Hepatocyte (in vitro differentiated cells): ENCODE data around the gene BRIP1.

Experiments
- EZH2phosphoT487 ChIP-seq: fragments of 200-600 bp; sonication (generic); IDR thresholded peaks from one replicate; pipeline ENCODE4 v1.6.1; 2018; ENCODE audit warnings: antibody characterized with exemption, mild to moderate bottlenecking, low read depth, moderate library complexity; ENCODE audit not compliant: unreplicated experiment, severe bottlenecking
- TF ChIP-seq, protein P1 (sequence below): fragments of 200-600 bp; sonication (generic); IDR thresholded peaks from 2 replicates; pipeline ENCODE4 v1.5.1; 2016; ENCODE audit warnings: antibody characterized with exemption, mild to moderate bottlenecking; ENCODE audit not compliant: poor library complexity

DNA sequence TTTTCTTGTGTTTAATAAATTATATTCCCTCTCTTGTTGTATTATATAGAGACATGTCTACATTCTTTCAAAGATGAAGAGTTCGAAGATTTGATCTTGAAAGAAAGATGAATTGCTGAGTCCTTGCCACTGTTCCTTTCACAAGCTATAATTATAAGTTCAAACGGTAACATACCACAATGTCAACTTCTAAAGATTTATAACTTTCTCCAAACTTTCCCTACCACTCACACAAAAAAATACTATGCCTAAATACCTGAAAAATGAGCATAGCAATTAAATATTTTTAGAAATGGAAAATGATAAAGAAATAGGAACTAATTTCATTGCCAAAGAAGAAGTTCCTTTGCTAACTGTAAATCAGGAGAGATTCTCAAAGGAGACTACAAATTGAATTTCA is 50.6 kb downstream of the BRIP1 start:
- TF ChIP-seq, protein P1, sequence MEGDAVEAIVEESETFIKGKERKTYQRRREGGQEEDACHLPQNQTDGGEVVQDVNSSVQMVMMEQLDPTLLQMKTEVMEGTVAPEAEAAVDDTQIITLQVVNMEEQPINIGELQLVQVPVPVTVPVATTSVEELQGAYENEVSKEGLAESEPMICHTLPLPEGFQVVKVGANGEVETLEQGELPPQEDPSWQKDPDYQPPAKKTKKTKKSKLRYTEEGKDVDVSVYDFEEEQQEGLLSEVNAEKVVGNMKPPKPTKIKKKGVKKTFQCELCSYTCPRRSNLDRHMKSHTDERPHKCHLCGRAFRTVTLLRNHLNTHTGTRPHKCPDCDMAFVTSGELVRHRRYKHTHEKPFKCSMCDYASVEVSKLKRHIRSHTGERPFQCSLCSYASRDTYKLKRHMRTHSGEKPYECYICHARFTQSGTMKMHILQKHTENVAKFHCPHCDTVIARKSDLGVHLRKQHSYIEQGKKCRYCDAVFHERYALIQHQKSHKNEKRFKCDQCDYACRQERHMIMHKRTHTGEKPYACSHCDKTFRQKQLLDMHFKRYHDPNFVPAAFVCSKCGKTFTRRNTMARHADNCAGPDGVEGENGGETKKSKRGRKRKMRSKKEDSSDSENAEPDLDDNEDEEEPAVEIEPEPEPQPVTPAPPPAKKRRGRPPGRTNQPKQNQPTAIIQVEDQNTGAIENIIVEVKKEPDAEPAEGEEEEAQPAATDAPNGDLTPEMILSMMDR = no peak
- no peak for TF ChIP-seq EZH2phosphoT487
